ENCODE data around the gene PTBP2.

The PTBP2 gene

GRCh38 chr1:96721416-96722160 lies at the start of gene PTBP2:
PTBP2 (plus strand) TSS chr1:96721784; CDS start chr1:96721865, 81 bp downstream.
- peak; percentile 89 for DNase-seq

GRCh38 chr1:96674915-96675314 lies 46.7 kb upstream of the PTBP2 start:
- no peak for DNase-seq

GRCh38 chr1:96682056-96682455 lies 39.5 kb upstream of the PTBP2 start:
- no peak for DNase-seq

GRCh38 chr1:96683931-96684330 lies 37.7 kb upstream of the PTBP2 start:
- no peak for DNase-seq

- no peak for DNase-seq
Observed at GRCh38 chr1:96684744-96685143, 36.8 kb upstream of the PTBP2 start.

- DNase-seq, result peak; percentile 56
Observed at GRCh38 chr1:96688767-96689166, 32.8 kb upstream of the PTBP2 start.

- DNase-seq, result no peak
Observed at GRCh38 chr1:96695954-96696353, 25.6 kb upstream of the PTBP2 start.

- no peak for DNase-seq
Observed at GRCh38 chr1:96698342-96698983, 23.1 kb upstream of the PTBP2 start.

GRCh38 chr1:96703186-96703585 lies 18.4 kb upstream of the PTBP2 start:
- DNase-seq, result no peak

- DNase-seq, result no peak
Observed at GRCh38 chr1:96707023-96707422, 14.6 kb upstream of the PTBP2 start.

GRCh38 chr1:96708482-96708881 lies 13.1 kb upstream of the PTBP2 start:
- no peak for DNase-seq

GRCh38 chr1:96710708-96711477 lies 10.7 kb upstream of the PTBP2 start:
- peak; percentile 51 for DNase-seq

- DNase-seq, result no peak
Observed at GRCh38 chr1:96713649-96714048, 7.9 kb upstream of the PTBP2 start.

GRCh38 chr1:96714881-96715280 lies 6.7 kb upstream of the PTBP2 start:
- DNase-seq, result no peak

GRCh38 chr1:96715482-96715881 lies 6.1 kb upstream of the PTBP2 start:
- no peak for DNase-seq

- peak; percentile 66 for DNase-seq
Observed at GRCh38 chr1:96721053-96721415, 550 bp upstream of the PTBP2 start.

GRCh38 chr1:96722161-96722922 lies 758 bp downstream of the PTBP2 start:
- peak; percentile 73 for DNase-seq

- DNase-seq, result peak; percentile 53
Observed at GRCh38 chr1:96722958-96723357, 1.4 kb downstream of the PTBP2 start.

GRCh38 chr1:96723377-96723776 lies 1.8 kb downstream of the PTBP2 start:
- DNase-seq, result peak; percentile 51

GRCh38 chr1:96723936-96724335 lies 2.4 kb downstream of the PTBP2 start:
- no peak for DNase-seq

- DNase-seq, result no peak
Observed at GRCh38 chr1:96727860-96728259, 6.3 kb downstream of the PTBP2 start.

- no peak for DNase-seq
Observed at GRCh38 chr1:96730574-96731298, 9.2 kb downstream of the PTBP2 start.
